ENCODE measurements around the gene CNGA3. TPM values are rescaled to one million over a fixed set of nuclear protein-coding genes. Genes with fewer than 3 reads are reported as not detected.

The CNGA3 gene
- total RNA-seq, 2 experiments from 2014 or later = not detected

- ATAC-seq (no peak), DNase-seq (no peak)
- no peaks in the 10 kb centered on the region for H3K9me3 Mint-ChIP-seq (ENCODE audit: low read depth)
- H3K36me3 Mint-ChIP-seq = no peaks in the 10 kb centered on the region
- peaks cover 2% of the 10 kb centered on the region for H3K4me1 Mint-ChIP-seq
- CTCF ChIA-PET = interaction anchor here (1.8 kb wide), 1 partner anchor 688 kb away, joined by 5 read pairs; no protein-coding TSS in a partner anchor
- peaks cover 23% of the 10 kb centered on the region for H3K27me3 Mint-ChIP-seq
- H3K4me3 Mint-ChIP-seq = no peak overlapping the region
- H3K27ac Mint-ChIP-seq = no peak overlapping the region
Observed at GRCh38 chr2:98387478-98387877, 41.2 kb downstream of the CNGA3 start.

- Mint-ChIP-seq H3K4me1 (peaks cover 2% of the 10 kb centered on the region), H3K9me3 (ENCODE audit: low read depth) (no peaks in the 10 kb centered on the region), H3K4me3 (no peak overlapping the region), H3K27ac (no peak overlapping the region), H3K27me3 (peaks cover 23% of the 10 kb centered on the region), H3K36me3 (no peaks in the 10 kb centered on the region)
- ATAC-seq = no peak
- CTCF ChIA-PET = interaction anchor here (0.7 to 1.8 kb wide), 2 partner anchors 590 to 689 kb away, joined by 3 to 5 read pairs; no protein-coding TSS in a partner anchor
- DNase-seq = no peak
Observed at GRCh38 chr2:98388081-98388480, 41.8 kb downstream of the CNGA3 start.

GRCh38 chr2:98388601-98389250 is 42.5 kb downstream of the CNGA3 start:
- Mint-ChIP-seq H3K9me3 (ENCODE audit: low read depth) (no peaks in the 10 kb centered on the region), H3K27me3 (peaks cover 23% of the 10 kb centered on the region), H3K36me3 (no peaks in the 10 kb centered on the region), H3K4me1 (peaks cover 2% of the 10 kb centered on the region), H3K27ac (no peak overlapping the region), H3K4me3 (no peak overlapping the region)
- ATAC-seq (no peak), DNase-seq (no peak)
- CTCF ChIA-PET = interaction anchor here (0.7 to 1.8 kb wide), 2 partner anchors 591 to 689 kb away, joined by 3 to 5 read pairs; no protein-coding TSS in a partner anchor

- Mint-ChIP-seq H3K36me3 (no peaks in the 10 kb centered on the region), H3K27me3 (peaks cover 23% of the 10 kb centered on the region), H3K27ac (no peak overlapping the region), H3K4me3 (no peak overlapping the region), H3K4me1 (peaks cover 2% of the 10 kb centered on the region), H3K9me3 (ENCODE audit: low read depth) (no peaks in the 10 kb centered on the region)
- CTCF ChIA-PET = interaction anchor here (1.8 kb wide), 1 partner anchor 690 kb away, joined by 5 read pairs; no protein-coding TSS in a partner anchor
- ATAC-seq = no peak
- no peak for DNase-seq
Observed at GRCh38 chr2:98389251-98389605, 43.0 kb downstream of the CNGA3 start.

GRCh38 chr2:98390571-98391476 is 44.6 kb downstream of the CNGA3 start:
- Mint-ChIP-seq H3K9me3 (ENCODE audit: low read depth) (no peaks in the 10 kb centered on the region), H3K27me3 (peaks cover 21% of the 10 kb centered on the region), H3K4me1 (no peaks in the 10 kb centered on the region), H3K4me3 (no peak overlapping the region), H3K27ac (no peak overlapping the region), H3K36me3 (no peaks in the 10 kb centered on the region)
- CTCF ChIA-PET = interaction anchor here (1.1 kb wide), 1 partner anchor 35 kb away, joined by 3 read pairs; no protein-coding TSS in a partner anchor
- ATAC-seq (no peak), DNase-seq (no peak)

GRCh38 chr2:98391581-98392270 is 45.5 kb downstream of the CNGA3 start:
- no peaks in the 10 kb centered on the region for H3K9me3 Mint-ChIP-seq (ENCODE audit: low read depth)
- no peak overlapping the region for H3K4me3 Mint-ChIP-seq
- CTCF ChIA-PET = no interaction called here
- peaks cover 23% of the 10 kb centered on the region for H3K27me3 Mint-ChIP-seq
- no peaks in the 10 kb centered on the region for H3K4me1 Mint-ChIP-seq
- DNase-seq = no peak
- H3K36me3 Mint-ChIP-seq = no peaks in the 10 kb centered on the region
- no peak overlapping the region for H3K27ac Mint-ChIP-seq
- ATAC-seq = no peak

GRCh38 chr2:98393354-98393753 is 47.1 kb downstream of the CNGA3 start:
- Mint-ChIP-seq H3K4me3 (no peak overlapping the region), H3K27me3 (peaks cover 29% of the 10 kb centered on the region), H3K36me3 (no peaks in the 10 kb centered on the region), H3K9me3 (ENCODE audit: low read depth) (no peaks in the 10 kb centered on the region), H3K27ac (no peak overlapping the region), H3K4me1 (no peaks in the 10 kb centered on the region)
- no peak for ATAC-seq
- no peak for DNase-seq
- CTCF ChIA-PET = no interaction called here

- no peak overlapping the region for H3K4me3 Mint-ChIP-seq
- DNase-seq = no peak
- peaks cover 41% of the 10 kb centered on the region for H3K27me3 Mint-ChIP-seq
- H3K27ac Mint-ChIP-seq = no peak overlapping the region
- no peaks in the 10 kb centered on the region for H3K4me1 Mint-ChIP-seq
- ATAC-seq = no peak
- H3K9me3 Mint-ChIP-seq (ENCODE audit: low read depth) = no peaks in the 10 kb centered on the region
- H3K36me3 Mint-ChIP-seq = no peaks in the 10 kb centered on the region
- CTCF ChIA-PET = no interaction called here
Observed at GRCh38 chr2:98394595-98395153, 48.4 kb downstream of the CNGA3 start.

GRCh38 chr2:98395977-98396376 is 49.7 kb downstream of the CNGA3 start:
- ATAC-seq = no peak
- no peaks in the 10 kb centered on the region for H3K9me3 Mint-ChIP-seq (ENCODE audit: low read depth)
- CTCF ChIA-PET = no interaction called here
- peaks cover 50% of the 10 kb centered on the region for H3K27me3 Mint-ChIP-seq
- no peak overlapping the region for H3K4me3 Mint-ChIP-seq
- no peak overlapping the region for H3K27ac Mint-ChIP-seq
- H3K36me3 Mint-ChIP-seq = no peaks in the 10 kb centered on the region
- no peak for DNase-seq
- peaks cover 2% of the 10 kb centered on the region for H3K4me1 Mint-ChIP-seq

GRCh38 chr2:98396745-98397355 is 50.6 kb downstream of the CNGA3 start:
- H3K27ac Mint-ChIP-seq = no peak overlapping the region
- H3K4me1 Mint-ChIP-seq = peaks cover 9% of the 10 kb centered on the region
- H3K27me3 Mint-ChIP-seq = peaks cover 58% of the 10 kb centered on the region
- DNase-seq (no peak), ATAC-seq (no peak)
- no peaks in the 10 kb centered on the region for H3K9me3 Mint-ChIP-seq (ENCODE audit: low read depth)
- H3K36me3 Mint-ChIP-seq = no peaks in the 10 kb centered on the region
- CTCF ChIA-PET = interaction anchor here (2.3 kb wide), 1 partner anchor 16 kb away, joined by 9 read pairs; no protein-coding TSS in a partner anchor
- H3K4me3 Mint-ChIP-seq = no peak overlapping the region

- Mint-ChIP-seq H3K4me3 (no peak overlapping the region), H3K4me1 (peaks cover 14% of the 10 kb centered on the region), H3K27ac (no peak overlapping the region), H3K9me3 (ENCODE audit: low read depth) (no peaks in the 10 kb centered on the region), H3K27me3 (peaks cover 71% of the 10 kb centered on the region), H3K36me3 (no peaks in the 10 kb centered on the region)
- ATAC-seq (no peak), DNase-seq (no peak)
- CTCF ChIA-PET = no interaction called here
Observed at GRCh38 chr2:98399140-98399539, 52.9 kb downstream of the CNGA3 start.

GRCh38 chr2:98403878-98404277 is 57.6 kb downstream of the CNGA3 start:
- H3K27ac Mint-ChIP-seq = no peak overlapping the region

More at GRCh38 chr2:98403878-98404277, 57.6 kb downstream of the CNGA3 start:
- Mint-ChIP-seq H3K27me3 (peaks cover 37% of the 10 kb centered on the region), H3K4me1 (peaks cover 16% of the 10 kb centered on the region), H3K9me3 (ENCODE audit: low read depth) (no peaks in the 10 kb centered on the region), H3K36me3 (peaks cover 2% of the 10 kb centered on the region), H3K4me3 (no peak overlapping the region)
- CTCF ChIA-PET = interaction anchor here (1.4 to 1.6 kb wide), 2 partner anchors 8 to 84 kb away, joined by 3 to 4 read pairs; no protein-coding TSS in a partner anchor
- ATAC-seq (no peak), DNase-seq (peak; percentile 31)
